Progenitor cell of endocrine pancreas (in vitro differentiated cells): ENCODE measurements around the gene RBM4B. TPM values are rescaled to one million over a fixed set of nuclear protein-coding genes. Genes with fewer than 3 reads are reported as not detected.

ENCODE experiments used
- DNase-seq: peaks from one replicate; pipeline ENCODE4 v3.0.0; 2021; ENCODE audit warnings: low spot score; ENCODE audit not compliant: unreplicated experiment
- H3K27ac Mint-ChIP-seq: 2 replicates; pipeline ENCODE4 v1.8.0; 2021; ENCODE audit warnings: mild to moderate bottlenecking, moderate library complexity, mixed read lengths
- H3K27me3 Mint-ChIP-seq: 2 replicates; pipeline ENCODE4 v1.8.0; 2021; ENCODE audit warnings: mixed read lengths
- H3K36me3 Mint-ChIP-seq: 2 replicates; pipeline ENCODE4 v1.8.0; 2022; ENCODE audit warnings: mixed read lengths; ENCODE audit not compliant: insufficient read depth
- H3K4me1 Mint-ChIP-seq: 2 replicates; pipeline ENCODE4 v1.8.0; 2021; ENCODE audit warnings: low read depth, mixed read lengths
- H3K4me3 Mint-ChIP-seq: 2 replicates; pipeline ENCODE4 v1.8.0; 2021; ENCODE audit warnings: low read depth, mild to moderate bottlenecking, moderate library complexity, mixed read lengths
- H3K9me3 Mint-ChIP-seq: 2 replicates; pipeline ENCODE4 v1.8.0; 2021; ENCODE audit warnings: low read depth, mixed read lengths
- CTCF ChIP-seq: fragments of 200-600 bp; sonication (generic); IDR thresholded peaks from one replicate; pipeline ENCODE4 v1.5.0; 2021; ENCODE audit warnings: antibody characterized with exemption, mild to moderate bottlenecking; ENCODE audit not compliant: unreplicated experiment
- total RNA-seq: library from RNA; stranded (reverse); gene quantifications from 2 replicates; pipeline ENCODE4 v1.2.1, GENCODE V29; 2021

RBM4B gene
- total RNA-seq, 1 donor from 2014 or later = 71.0 TPM

- peaks cover 26% of the 10 kb centered on the region for H3K4me1 Mint-ChIP-seq
- H3K27me3 Mint-ChIP-seq = no peaks in the 10 kb centered on the region
- peak overlapping the region; percentile 100 for H3K27ac Mint-ChIP-seq
- no peak for DNase-seq
- H3K4me3 Mint-ChIP-seq = peak overlapping the region; percentile 96
- TF ChIP-seq CTCF = no peak
- peaks cover 11% of the 10 kb centered on the region for H3K36me3 Mint-ChIP-seq
- H3K9me3 Mint-ChIP-seq = no peaks in the 10 kb centered on the region
These were observed 622 bp downstream of the RBM4B start for GRCh38 chr11:66676931-66677598.

GRCh38 chr11:66676282-66676919, 1.3 kb downstream of the RBM4B start:
- H3K27ac Mint-ChIP-seq = peak overlapping the region; percentile 100
- H3K9me3 Mint-ChIP-seq = no peaks in the 10 kb centered on the region
- no peak for TF ChIP-seq CTCF
- H3K36me3 Mint-ChIP-seq = peaks cover 11% of the 10 kb centered on the region
- peaks cover 26% of the 10 kb centered on the region for H3K4me1 Mint-ChIP-seq
- no peaks in the 10 kb centered on the region for H3K27me3 Mint-ChIP-seq
- no peak for DNase-seq
- peak overlapping the region; percentile 96 for H3K4me3 Mint-ChIP-seq

GRCh38 chr11:66674964-66675602, 2.6 kb downstream of the RBM4B start:
- Mint-ChIP-seq H3K9me3 (no peaks in the 10 kb centered on the region), H3K36me3 (peaks cover 11% of the 10 kb centered on the region), H3K4me1 (peaks cover 29% of the 10 kb centered on the region), H3K27me3 (no peaks in the 10 kb centered on the region), H3K4me3 (peak overlapping the region; percentile 50), H3K27ac (no peak overlapping the region)
- DNase-seq = no peak
- no peak for TF ChIP-seq CTCF

- peaks cover 10% of the 10 kb centered on the region for H3K36me3 Mint-ChIP-seq
- no peaks in the 10 kb centered on the region for H3K9me3 Mint-ChIP-seq
- no peak overlapping the region for H3K4me3 Mint-ChIP-seq
- no peaks in the 10 kb centered on the region for H3K27me3 Mint-ChIP-seq
- TF ChIP-seq CTCF = no peak
- no peak for DNase-seq
- H3K4me1 Mint-ChIP-seq = peaks cover 16% of the 10 kb centered on the region
- no peak overlapping the region for H3K27ac Mint-ChIP-seq
These were observed 6.9 kb downstream of the RBM4B start for GRCh38 chr11:66670816-66671215.

- H3K9me3 Mint-ChIP-seq = no peaks in the 10 kb centered on the region
- H3K4me3 Mint-ChIP-seq = no peak overlapping the region
- peaks cover 15% of the 10 kb centered on the region for H3K36me3 Mint-ChIP-seq
- peaks cover 2% of the 10 kb centered on the region for H3K4me1 Mint-ChIP-seq
- no peak for TF ChIP-seq CTCF
- no peaks in the 10 kb centered on the region for H3K27me3 Mint-ChIP-seq
- no peak for DNase-seq
- H3K27ac Mint-ChIP-seq = peak overlapping the region; percentile 43
These were observed 12.3 kb downstream of the RBM4B start for GRCh38 chr11:66665369-66665768.
